ENCODE data around the gene TNFRSF25. TPM values are rescaled to one million over a fixed set of nuclear protein-coding genes. Genes with fewer than 3 reads are reported as not detected.

Gene TNFRSF25
- polyA plus RNA-seq, 1 of the 3 experiments (the other 2 are of a cell fraction) = 20.8 TPM

DNA sequence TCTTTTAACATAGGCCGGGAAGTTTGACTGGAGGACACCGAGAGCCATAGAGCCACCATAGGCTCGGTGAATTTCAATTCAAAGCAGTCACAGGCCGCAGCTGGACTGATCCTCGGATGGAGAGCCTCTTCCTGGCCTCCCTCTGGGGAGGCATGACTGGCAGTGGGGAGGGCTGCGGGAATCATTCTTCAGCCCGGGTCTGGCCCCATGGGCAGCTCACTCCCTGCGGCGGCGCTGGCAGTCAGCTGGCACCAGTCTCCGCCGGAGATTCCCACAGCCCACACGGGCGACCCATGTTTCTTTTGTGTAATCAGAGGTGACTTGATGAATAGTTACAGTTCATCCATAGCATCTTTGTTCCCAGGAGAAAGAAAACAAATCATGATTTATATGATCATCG lies 30.8 kb downstream of the TNFRSF25 start:
- H4K20me1 ChIP-seq (ENCODE audit: insufficient read depth) = no peaks in the 10 kb centered on the region
- POLR2A ChIA-PET = no interaction called here

More for the DNA sequence above, 30.8 kb downstream of the TNFRSF25 start:
- DNase-seq = no peak
- TF ChIP-seq GATA2 (CRISPR knock-in tag; IDR thresholded peaks at IDR 0.05) (no peak), RCOR1 (IDR thresholded peaks at IDR 0.05; ENCODE audit: low read length) (no peak), RAD21 (IDR thresholded peaks at IDR 0.05; ENCODE audit: low read length) (no peak), ELF1 (IDR thresholded peaks at IDR 0.05) (no peak), GABPA (IDR thresholded peaks at IDR 0.05; ENCODE audit: low read depth) (no peak), RXRA (IDR thresholded peaks at IDR 0.05; ENCODE audit: borderline replicate concordance, low read depth) (no peak), MEF2A (IDR thresholded peaks at IDR 0.05; ENCODE audit: borderline replicate concordance, low read depth) (no peak), RFX5 (IDR thresholded peaks at IDR 0.05; ENCODE audit: low read length) (no peak), PBX3 (IDR thresholded peaks at IDR 0.05) (no peak), SIN3A (IDR thresholded peaks at IDR 0.05; ENCODE audit: borderline replicate concordance, low read depth, low read length) (no peak), NFIC (IDR thresholded peaks at IDR 0.05; ENCODE audit: borderline replicate concordance) (no peak)
- TF ChIP-seq, protein P1, sequence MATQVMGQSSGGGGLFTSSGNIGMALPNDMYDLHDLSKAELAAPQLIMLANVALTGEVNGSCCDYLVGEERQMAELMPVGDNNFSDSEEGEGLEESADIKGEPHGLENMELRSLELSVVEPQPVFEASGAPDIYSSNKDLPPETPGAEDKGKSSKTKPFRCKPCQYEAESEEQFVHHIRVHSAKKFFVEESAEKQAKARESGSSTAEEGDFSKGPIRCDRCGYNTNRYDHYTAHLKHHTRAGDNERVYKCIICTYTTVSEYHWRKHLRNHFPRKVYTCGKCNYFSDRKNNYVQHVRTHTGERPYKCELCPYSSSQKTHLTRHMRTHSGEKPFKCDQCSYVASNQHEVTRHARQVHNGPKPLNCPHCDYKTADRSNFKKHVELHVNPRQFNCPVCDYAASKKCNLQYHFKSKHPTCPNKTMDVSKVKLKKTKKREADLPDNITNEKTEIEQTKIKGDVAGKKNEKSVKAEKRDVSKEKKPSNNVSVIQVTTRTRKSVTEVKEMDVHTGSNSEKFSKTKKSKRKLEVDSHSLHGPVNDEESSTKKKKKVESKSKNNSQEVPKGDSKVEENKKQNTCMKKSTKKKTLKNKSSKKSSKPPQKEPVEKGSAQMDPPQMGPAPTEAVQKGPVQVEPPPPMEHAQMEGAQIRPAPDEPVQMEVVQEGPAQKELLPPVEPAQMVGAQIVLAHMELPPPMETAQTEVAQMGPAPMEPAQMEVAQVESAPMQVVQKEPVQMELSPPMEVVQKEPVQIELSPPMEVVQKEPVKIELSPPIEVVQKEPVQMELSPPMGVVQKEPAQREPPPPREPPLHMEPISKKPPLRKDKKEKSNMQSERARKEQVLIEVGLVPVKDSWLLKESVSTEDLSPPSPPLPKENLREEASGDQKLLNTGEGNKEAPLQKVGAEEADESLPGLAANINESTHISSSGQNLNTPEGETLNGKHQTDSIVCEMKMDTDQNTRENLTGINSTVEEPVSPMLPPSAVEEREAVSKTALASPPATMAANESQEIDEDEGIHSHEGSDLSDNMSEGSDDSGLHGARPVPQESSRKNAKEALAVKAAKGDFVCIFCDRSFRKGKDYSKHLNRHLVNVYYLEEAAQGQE (IDR thresholded peaks at IDR 0.05; ENCODE audit: low read depth, low read length) = no peak
- TF ChIP-seq, protein P2, sequence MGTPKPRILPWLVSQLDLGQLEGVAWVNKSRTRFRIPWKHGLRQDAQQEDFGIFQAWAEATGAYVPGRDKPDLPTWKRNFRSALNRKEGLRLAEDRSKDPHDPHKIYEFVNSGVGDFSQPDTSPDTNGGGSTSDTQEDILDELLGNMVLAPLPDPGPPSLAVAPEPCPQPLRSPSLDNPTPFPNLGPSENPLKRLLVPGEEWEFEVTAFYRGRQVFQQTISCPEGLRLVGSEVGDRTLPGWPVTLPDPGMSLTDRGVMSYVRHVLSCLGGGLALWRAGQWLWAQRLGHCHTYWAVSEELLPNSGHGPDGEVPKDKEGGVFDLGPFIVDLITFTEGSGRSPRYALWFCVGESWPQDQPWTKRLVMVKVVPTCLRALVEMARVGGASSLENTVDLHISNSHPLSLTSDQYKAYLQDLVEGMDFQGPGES (IDR thresholded peaks at IDR 0.05; ENCODE audit: low read depth, low read length) = no peak
- no peaks in the 10 kb centered on the region; a peak in 1 of 4 replicates for H3K4me1 ChIP-seq (ENCODE audit: control insufficient read depth in 1 of 2, insufficient read depth in 2 of 2, low read depth in 1 of 2, low read length in 1 of 2)
- H3K36me3 ChIP-seq (replicated peaks in 1 of 2; ENCODE audit: control insufficient read depth in 1 of 2, insufficient read depth in 2 of 2, low read length in 1 of 2) = no peaks in the 10 kb centered on the region
- CTCF ChIA-PET = interaction anchor here (0.6 to 13.6 kb wide), 6 partner anchors 16 to 189 kb away, joined by 3 to 290 read pairs (median 6); partner anchors contain the start of genes ESPN and HES2
- WGBS (ENCODE audit: low lambda C conversion rate) = 86% methylated on average over 14 of the region's 15 CpGs
- H3K9me3 ChIP-seq = no peaks in the 10 kb centered on the region
- peaks cover 5% of the 10 kb centered on the region for H3F3A ChIP-seq (replicated peaks; ENCODE audit: insufficient read depth)
- H3K9me2 ChIP-seq = no peaks in the 10 kb centered on the region
- no peak overlapping the region for H3K27ac ChIP-seq (ENCODE audit: low read depth in 2 of 2, low read length in 1 of 2)
- no peak overlapping the region for H3K9ac ChIP-seq
- H2AFZ ChIP-seq (ENCODE audit: low read depth) = no peak overlapping the region
- H3K4me2 ChIP-seq = no peak overlapping the region
- no peaks in the 10 kb centered on the region; the same call in 1 of the 2 replicates for H3K27me3 ChIP-seq (ENCODE audit: insufficient read depth)
- no peaks in the 10 kb centered on the region for H3K79me2 ChIP-seq (ENCODE audit: insufficient read depth)
- no peak overlapping the region for H3K4me3 ChIP-seq (ENCODE audit: low read depth in 2 of 2, low read length in 1 of 2)
